Esophagus muscularis mucosa (tissue), 4 donors: ENCODE measurements around the gene PLXNA4. TPM values are rescaled to one million over a fixed set of nuclear protein-coding genes. Genes with fewer than 3 reads are reported as not detected.

Source experiments
- DNase-seq: peaks from one replicate; pipeline ENCODE4 v3.0.0-alpha.2; 2017; ENCODE audit errors: extremely low spot score
- H3K27ac ChIP-seq, 4 donors: fragments of 200-600 bp; sonication (generic); replicated peaks in 1 of 4; 1 replicate in 3 of 4; 2 replicates in 1 of 4; pipeline ENCODE4 v1.5.1; 2016 to 2019; ENCODE audit warnings: mild to moderate bottlenecking in 1 of 4
- H3K27me3 ChIP-seq, 4 donors: fragments of 200-600 bp; sonication (generic); one replicate each; pipeline versions ENCODE4 v1.5.1 to v1.6.0; 2016 to 2019
- H3K36me3 ChIP-seq, 4 donors: fragments of 200-600 bp; sonication (generic); one replicate each; pipeline ENCODE4 v1.5.1; 2016 to 2019
- H3K4me1 ChIP-seq, 4 donors: fragments of 200-600 bp; sonication (generic); one replicate each; pipeline ENCODE4 v1.5.1; 2016 to 2019
- H3K4me3 ChIP-seq, 4 donors: fragments of 200-600 bp; sonication (generic); 1 replicate in 2 of 4; 2 replicates in 2 of 4; pipeline ENCODE4 v1.5.1; 2016 to 2019; ENCODE audit warnings: mild to moderate bottlenecking in 4 of 4, moderate library complexity in 1 of 4
- H3K9me3 ChIP-seq, 4 donors: fragments of 200-600 bp; sonication (generic); 1 replicate in 3 of 4; 2 replicates in 1 of 4; pipeline ENCODE4 v1.5.1; 2016 to 2019
- EP300 ChIP-seq: sonication (generic); formaldehyde crosslinking; IDR thresholded peaks from one replicate; pipeline ENCODE4 v1.6.1; 2017; ENCODE audit warnings: antibody characterized with exemption
- POLR2A ChIP-seq: fragments of 450-650 bp; IDR thresholded peaks from one replicate; pipeline ENCODE4 v1.6.1; 2017; ENCODE audit warnings: antibody characterized with exemption, moderate library complexity, mild to moderate bottlenecking, low read depth
- POLR2AphosphoS5 ChIP-seq, 2 donors: sonication (generic); formaldehyde crosslinking; IDR thresholded peaks; one replicate each; pipeline ENCODE4 v1.6.1; 2017; ENCODE audit warnings: antibody characterized with exemption in 2 of 2
- WGBS: methylation state at CpG from one replicate; pipeline ENCODE4 v1.1.5; 2018; 5-methylcytosine and 5-hydroxymethylcytosine counted together
- intact Hi-C: fragments of 100-400 bp; cut with DNase I; formaldehyde crosslinking; loops from one replicate; pipeline ENCODE4 v1.15.1; 2023
- total RNA-seq, 4 donors: library from RNA; depleted of rRNA; stranded (reverse); fragments of >200 nt; gene quantifications; one replicate each; pipeline versions ENCODE4 v1.1.0 to v1.2.1, GENCODE V29; 2016
- TF ChIP-seq, protein P1 (sequence below), 3 experiments: fragments of 200-600 bp in 2 of 3; fragments of 450-650 bp in 1 of 3; sonication (generic) in 2 of 3; IDR thresholded peaks; one replicate each; pipeline ENCODE4 v1.5.1; 2017 to 2019; ENCODE audit warnings: antibody characterized with exemption in 3 of 3, mild to moderate bottlenecking in 2 of 3, moderate library complexity in 1 of 3

Gene PLXNA4
- total RNA-seq, 4 donors from 2014 or later: 5.0 to 9.5 (median 6.6) TPM

DNA sequence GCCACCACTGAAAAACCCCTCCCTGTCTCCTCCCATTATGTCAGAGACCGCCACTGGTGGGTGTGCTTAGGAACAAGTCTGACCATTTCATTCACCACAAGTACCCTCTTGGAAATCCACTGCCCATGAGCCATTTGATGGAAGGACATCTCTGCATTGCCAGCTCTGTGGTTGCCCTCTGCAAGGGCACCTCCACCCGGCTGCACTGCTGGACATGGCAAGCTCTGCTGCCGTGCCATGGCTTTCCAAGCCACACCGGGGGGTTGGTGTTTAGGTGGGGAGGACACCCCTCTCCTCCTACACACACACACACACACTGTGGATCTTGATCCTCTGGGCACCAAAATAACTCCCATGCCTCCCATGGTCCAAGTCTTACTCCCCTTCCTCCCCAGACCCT, 5.2 kb upstream of the PLXNA4 start:
- Histone ChIP-seq H3K36me3 (no peaks in the 10 kb centered on the region), H3K27ac (no peak overlapping the region), H3K27me3 (peaks cover 0 to 8% (median 0%) of the 10 kb centered on the region in 4 donors), H3K4me1 (peaks cover 5 to 10% (median 9%) of the 10 kb centered on the region in 4 donors), H3K9me3 (no peaks in the 10 kb centered on the region), H3K4me3 (no peak overlapping the region)
- no peak for DNase-seq
- intact Hi-C loops: loop anchor here (5.0 kb wide), 2 partner anchors 634 to 889 kb away; no protein-coding TSS in a partner anchor
- WGBS: 93% methylated on average over 4 of the region's 4 CpGs
- TF ChIP-seq, protein P1, sequence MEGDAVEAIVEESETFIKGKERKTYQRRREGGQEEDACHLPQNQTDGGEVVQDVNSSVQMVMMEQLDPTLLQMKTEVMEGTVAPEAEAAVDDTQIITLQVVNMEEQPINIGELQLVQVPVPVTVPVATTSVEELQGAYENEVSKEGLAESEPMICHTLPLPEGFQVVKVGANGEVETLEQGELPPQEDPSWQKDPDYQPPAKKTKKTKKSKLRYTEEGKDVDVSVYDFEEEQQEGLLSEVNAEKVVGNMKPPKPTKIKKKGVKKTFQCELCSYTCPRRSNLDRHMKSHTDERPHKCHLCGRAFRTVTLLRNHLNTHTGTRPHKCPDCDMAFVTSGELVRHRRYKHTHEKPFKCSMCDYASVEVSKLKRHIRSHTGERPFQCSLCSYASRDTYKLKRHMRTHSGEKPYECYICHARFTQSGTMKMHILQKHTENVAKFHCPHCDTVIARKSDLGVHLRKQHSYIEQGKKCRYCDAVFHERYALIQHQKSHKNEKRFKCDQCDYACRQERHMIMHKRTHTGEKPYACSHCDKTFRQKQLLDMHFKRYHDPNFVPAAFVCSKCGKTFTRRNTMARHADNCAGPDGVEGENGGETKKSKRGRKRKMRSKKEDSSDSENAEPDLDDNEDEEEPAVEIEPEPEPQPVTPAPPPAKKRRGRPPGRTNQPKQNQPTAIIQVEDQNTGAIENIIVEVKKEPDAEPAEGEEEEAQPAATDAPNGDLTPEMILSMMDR (IDR thresholded peaks at IDR 0.05): no peak
- TF ChIP-seq EP300: no peak
- no peak for TF ChIP-seq POLR2A
- TF ChIP-seq POLR2AphosphoS5 (IDR thresholded peaks at IDR 0.05): no peak

DNA sequence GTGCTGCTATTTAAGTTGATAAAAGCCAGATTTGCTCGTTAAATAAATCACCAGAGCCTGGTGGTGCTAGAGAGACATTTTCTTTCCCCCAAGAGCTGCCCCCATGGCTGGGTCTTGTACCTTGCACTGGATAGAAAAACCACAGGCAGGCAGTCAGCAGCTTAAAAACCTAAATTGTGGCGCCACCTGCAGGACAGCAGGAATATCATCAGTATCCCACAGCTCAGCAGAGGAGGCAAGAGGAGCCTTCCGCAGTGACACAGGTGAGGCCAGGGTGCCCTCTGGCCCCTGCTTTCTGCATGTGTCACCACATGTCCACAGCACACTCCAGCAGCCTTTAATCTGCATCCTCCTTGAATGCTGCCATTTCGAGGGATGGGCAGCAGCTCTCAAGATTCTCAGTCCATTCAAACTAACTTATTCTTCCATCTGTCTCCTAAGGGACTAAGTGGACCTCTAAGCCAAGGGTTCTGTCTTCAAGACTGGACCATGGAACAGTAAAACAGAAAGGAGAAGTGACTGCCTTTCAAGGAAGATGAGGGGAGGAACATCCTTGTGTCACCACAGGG, 4.5 kb upstream of the PLXNA4 start:
- no peak overlapping the region for H3K4me3 ChIP-seq
- TF ChIP-seq POLR2A (no peak), EP300 (no peak), POLR2AphosphoS5 (IDR thresholded peaks at IDR 0.05) (no peak)
- TF ChIP-seq, protein P1 (IDR thresholded peaks at IDR 0.05): peak; percentile 73 to 77 (median 75)
- DNase-seq: no peak
- no peaks in the 10 kb centered on the region for H3K36me3 ChIP-seq
- no peaks in the 10 kb centered on the region for H3K9me3 ChIP-seq
- H3K27me3 ChIP-seq: peaks cover 0 to 15% (median 0%) of the 10 kb centered on the region in 4 donors
- H3K4me1 ChIP-seq: peaks cover 5 to 17% (median 15%) of the 10 kb centered on the region in 4 donors
- WGBS: 12% methylated on average over 4 of the region's 4 CpGs
- intact Hi-C loops: loop anchor here (5.0 kb wide), 2 partner anchors 634 to 888 kb away; no protein-coding TSS in a partner anchor
- H3K27ac ChIP-seq: no peak overlapping the region

DNA sequence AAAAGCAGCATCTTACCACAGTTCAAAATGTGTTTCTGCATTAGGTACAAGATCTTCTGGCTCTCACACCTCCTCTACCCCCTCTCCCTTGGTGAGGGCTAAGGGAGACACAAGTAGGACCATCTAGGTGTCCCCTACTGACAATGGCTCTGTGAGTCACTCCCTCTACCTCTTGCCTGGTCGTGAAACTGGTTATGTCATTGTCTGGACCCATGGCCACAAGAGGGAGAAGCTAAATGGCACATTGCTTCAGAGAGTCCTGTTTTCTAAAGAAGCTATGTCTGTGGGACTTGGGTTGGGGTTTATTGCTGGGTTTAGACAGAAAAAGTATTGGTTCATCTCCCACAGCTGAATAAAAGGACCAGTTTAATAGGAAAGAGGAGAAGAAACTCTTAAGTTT, 4.0 kb upstream of the PLXNA4 start:
- WGBS: 36% methylated on average over 1 of the region's 1 CpG
- DNase-seq: no peak
- no peaks in the 10 kb centered on the region for H3K9me3 ChIP-seq
- H3K27me3 ChIP-seq: peaks cover 0 to 20% (median 0%) of the 10 kb centered on the region in 4 donors
- intact Hi-C loops: loop anchor here (5.0 kb wide), 2 partner anchors 633 to 888 kb away; no protein-coding TSS in a partner anchor
- no peak overlapping the region for H3K4me3 ChIP-seq
- H3K4me1 ChIP-seq: peaks cover 8 to 22% (median 20%) of the 10 kb centered on the region in 4 donors
- TF ChIP-seq EP300 (no peak), POLR2AphosphoS5 (IDR thresholded peaks at IDR 0.05) (no peak), POLR2A (no peak)
- TF ChIP-seq, protein P1 (IDR thresholded peaks at IDR 0.05): no peak
- no peak overlapping the region for H3K27ac ChIP-seq
- no peaks in the 10 kb centered on the region for H3K36me3 ChIP-seq

DNA sequence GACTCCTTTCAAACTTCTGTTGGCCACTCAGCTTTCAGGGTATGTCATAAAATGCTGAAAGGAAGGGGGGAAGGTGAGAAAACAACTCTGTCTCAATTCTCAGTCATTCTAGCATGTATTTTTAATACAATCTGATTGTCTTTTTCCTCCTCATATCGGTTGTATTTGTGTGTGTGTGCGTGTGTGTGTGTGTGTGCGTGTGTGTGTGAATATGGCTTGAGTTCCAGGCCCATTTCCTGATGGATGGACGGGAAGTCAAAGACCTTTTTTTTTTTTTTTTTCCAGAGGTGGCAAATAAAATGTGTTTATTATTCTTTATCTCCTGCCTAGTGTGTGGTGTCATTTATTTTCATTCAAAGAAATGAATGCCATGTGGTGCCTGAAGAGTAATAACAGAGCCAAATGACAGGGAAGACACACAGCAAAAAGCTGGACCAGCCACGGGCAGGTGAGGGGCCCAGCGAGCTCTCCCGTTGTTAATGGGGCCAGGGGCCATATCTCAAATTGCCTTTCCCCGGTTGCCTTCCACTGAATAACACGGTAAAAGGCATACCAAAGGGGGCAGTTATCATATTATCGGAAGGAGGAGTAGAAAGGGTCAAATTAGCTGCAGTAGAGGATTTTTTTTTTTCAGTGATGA, 3.1 kb upstream of the PLXNA4 start:
- Histone ChIP-seq H3K36me3 (no peaks in the 10 kb centered on the region), H3K4me3 (no peak overlapping the region), H3K4me1 (peaks cover 16 to 31% (median 29%) of the 10 kb centered on the region in 4 donors), H3K27ac (no peak overlapping the region), H3K9me3 (no peaks in the 10 kb centered on the region), H3K27me3 (peaks cover 0 to 22% (median 1%) of the 10 kb centered on the region in 4 donors)
- 87% methylated on average over 10 of the region's 10 CpGs for WGBS
- TF ChIP-seq POLR2AphosphoS5 (IDR thresholded peaks at IDR 0.05) (no peak), POLR2A (no peak), EP300 (no peak)
- TF ChIP-seq, protein P1 (IDR thresholded peaks at IDR 0.05): no peak
- intact Hi-C loops: loop anchor here (1.0 to 5.0 kb wide), 2 partner anchors 62 to 259 kb away; no protein-coding TSS in a partner anchor
- no peak for DNase-seq
